DMS53 treated with DMSO at 0.1 percent for 48 hours (cell line): Measurements from ENCODE around the gene ATAD3B.
"Not testable (repeated sequence)": the region's sequence is repeated elsewhere in the genome, so short reads cannot be mapped to it uniquely, and the experiment has no call there.

Experiments used
- DNase-seq: peaks from one replicate; lab custom pipeline; 2025; ENCODE audit not compliant: unreplicated experiment; lab: John Stamatoyannopoulos, UW

Gene ATAD3B

GRCh38 chr1:1471389-1472052 is at the start of gene ATAD3B:
TSS of gene ATAD3B (plus strand) at chr1:1471765. CDS start at chr1:1471885, 120 bp downstream.
- peak; percentile 82 for DNase-seq

GRCh38 chr1:1421907-1422464 is 49.6 kb upstream of the ATAD3B start:
- no peak for DNase-seq

GRCh38 chr1:1422465-1423244 is 48.9 kb upstream of the ATAD3B start:
- no peak for DNase-seq

GRCh38 chr1:1423245-1423597 is 48.3 kb upstream of the ATAD3B start:
- DNase-seq: no peak

- no peak for DNase-seq
Observed at GRCh38 chr1:1424707-1425106, 46.9 kb upstream of the ATAD3B start.

- no peak for DNase-seq
Observed at GRCh38 chr1:1425426-1425752, 46.2 kb upstream of the ATAD3B start.

GRCh38 chr1:1425753-1426495 is 45.6 kb upstream of the ATAD3B start:
- DNase-seq: no peak

GRCh38 chr1:1426496-1427105 is 45.0 kb upstream of the ATAD3B start:
- no peak for DNase-seq

GRCh38 chr1:1427106-1427819 is 44.3 kb upstream of the ATAD3B start:
- DNase-seq: no peak

GRCh38 chr1:1427820-1428148 is 43.8 kb upstream of the ATAD3B start:
- no peak for DNase-seq

GRCh38 chr1:1428174-1428573 is 43.4 kb upstream of the ATAD3B start:
- DNase-seq: no peak

- DNase-seq: not testable (repeated sequence)
Observed at GRCh38 chr1:1428967-1429366, 42.6 kb upstream of the ATAD3B start.

GRCh38 chr1:1429671-1430073 is 41.9 kb upstream of the ATAD3B start:
- DNase-seq: no peak

- DNase-seq: peak; percentile 78
Observed at GRCh38 chr1:1430114-1430982, 41.2 kb upstream of the ATAD3B start.

GRCh38 chr1:1430992-1431844 is 40.3 kb upstream of the ATAD3B start:
- no peak for DNase-seq

- no peak for DNase-seq
Observed at GRCh38 chr1:1431845-1432273, 39.7 kb upstream of the ATAD3B start.

GRCh38 chr1:1432274-1432950 is 39.2 kb upstream of the ATAD3B start:
- DNase-seq: no peak
